DND-41 (cell line): ENCODE data around the gene CNNM3.

Source experiments
- CTCF ChIP-seq: IDR thresholded peaks from 2 replicates; pipeline ENCODE4 v1.5.1; 2012; ENCODE audit warnings: borderline replicate concordance, low read length, moderate library complexity, mild to moderate bottlenecking; ENCODE audit not compliant: poor library complexity, severe bottlenecking; ENCODE audit errors: extremely low read depth
- EZH2 ChIP-seq: IDR thresholded peaks from 3 replicates; pipeline ENCODE4 v1.6.1; 2012; ENCODE audit warnings: borderline replicate concordance, low read depth, mild to moderate bottlenecking, moderate library complexity, low read length, inconsistent platforms; ENCODE audit not compliant: severe bottlenecking

- TF ChIP-seq CTCF (peak; percentile 95), EZH2 (no peak)
Observed at GRCh38 chr2:96857667-96858372, 41.8 kb downstream of the CNNM3 start, which contains the start of gene ANKRD39.
